RPMI8226 (cell line): Measurements from ENCODE around the gene DPP3.
"Not testable (repeated sequence)": the region's sequence is repeated elsewhere in the genome, so short reads cannot be mapped to it uniquely, and the experiment has no call there.

Source experiments
- DNase-seq: peaks from one replicate; pipeline ENCODE4 v3.0.0-alpha.2; 2015

The DPP3 gene

DNA sequence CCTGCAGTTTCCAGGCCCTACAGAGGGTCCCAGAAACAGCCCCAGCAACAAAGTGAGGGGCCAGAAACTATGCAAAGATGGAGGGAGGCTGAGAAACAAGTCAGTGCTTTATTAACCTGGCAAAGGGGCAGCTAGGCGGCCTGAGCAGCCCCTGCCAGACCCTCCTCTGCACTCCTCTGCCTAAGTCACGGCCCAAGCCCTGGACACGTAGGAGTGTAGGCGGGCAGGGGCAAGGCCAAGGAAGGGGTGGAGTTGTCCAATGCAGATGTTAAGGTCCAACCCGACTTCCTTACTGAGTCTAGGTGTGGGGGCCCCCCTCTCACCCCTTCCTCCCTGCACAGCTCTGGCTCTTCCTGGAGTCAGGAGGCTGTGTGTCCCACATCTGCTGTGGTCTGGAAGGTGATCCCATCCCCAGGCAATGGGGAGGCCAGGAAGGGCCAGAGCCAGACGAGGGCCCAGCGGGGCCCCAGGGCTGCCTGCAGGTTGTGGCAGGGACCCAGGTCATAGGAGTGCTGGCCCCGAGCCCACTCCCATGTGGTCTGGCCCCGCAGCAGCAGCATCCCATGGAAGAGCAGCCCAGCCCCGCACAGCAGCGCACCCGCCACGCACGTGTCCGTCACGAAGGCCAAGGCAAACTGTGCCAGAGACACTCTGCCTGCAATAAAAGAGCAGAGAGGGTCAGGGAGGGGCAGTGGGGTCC, 59.1 kb downstream of the DPP3 start:
- DNase-seq = no peak

DNA sequence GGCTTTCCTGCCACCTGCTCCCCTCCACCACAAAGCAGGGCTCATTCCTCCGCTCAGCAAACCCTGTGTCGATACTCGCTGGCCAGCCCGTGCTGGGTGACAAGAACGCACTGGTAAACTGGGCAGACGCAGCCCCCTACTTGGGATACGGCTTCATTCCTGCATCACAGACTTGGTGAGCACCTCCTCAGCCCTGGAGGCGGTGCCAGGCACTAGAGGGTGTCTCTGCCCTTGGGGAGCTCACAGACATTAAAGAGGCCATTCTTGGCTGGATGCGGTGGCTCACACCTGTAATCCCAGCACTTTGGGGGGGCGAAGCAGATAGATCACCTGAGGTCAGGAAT, 59.6 kb downstream of the DPP3 start:
- DNase-seq = no peak

DNA sequence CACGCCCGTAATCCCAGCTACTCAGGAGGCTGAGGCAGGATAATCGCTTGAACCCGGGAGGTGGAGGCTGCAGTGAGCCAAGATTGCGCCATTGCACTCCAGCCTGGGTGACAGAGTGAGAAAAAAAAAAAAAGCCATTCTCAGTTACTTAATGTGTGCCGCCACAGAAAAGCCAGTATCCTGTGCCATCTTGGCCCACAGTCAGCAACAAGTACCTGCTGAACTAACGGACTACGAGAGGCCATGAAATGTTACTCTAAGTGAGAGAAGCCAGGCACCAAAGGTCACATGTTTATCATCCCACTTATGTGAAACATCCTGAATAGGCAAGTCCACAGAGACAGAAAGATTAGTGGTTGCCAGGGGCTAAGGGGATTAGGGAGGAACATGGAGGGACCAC, 60.4 kb downstream of the DPP3 start:
- not testable (repeated sequence) for DNase-seq

DNA sequence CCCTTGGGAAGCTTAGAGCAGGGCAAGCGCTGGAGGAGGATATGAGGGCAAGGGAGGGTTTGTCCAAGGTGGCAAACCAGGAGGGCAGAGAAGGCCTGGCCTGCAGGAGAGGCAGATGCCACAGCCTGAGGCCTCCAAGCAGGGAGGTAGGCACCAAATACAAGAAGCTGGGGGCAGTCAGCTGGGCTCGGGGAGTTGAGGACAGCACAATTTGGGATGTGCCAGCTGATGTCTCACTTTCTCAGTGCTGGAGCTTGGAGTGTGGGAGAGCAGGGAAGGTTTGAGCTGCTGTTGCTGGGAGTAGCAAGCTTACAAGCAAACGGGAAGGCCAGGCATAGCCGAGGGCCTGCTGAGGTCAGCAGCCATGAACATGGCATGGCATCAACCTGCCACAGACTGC, 61.7 kb downstream of the DPP3 start:
- DNase-seq = no peak

DNA sequence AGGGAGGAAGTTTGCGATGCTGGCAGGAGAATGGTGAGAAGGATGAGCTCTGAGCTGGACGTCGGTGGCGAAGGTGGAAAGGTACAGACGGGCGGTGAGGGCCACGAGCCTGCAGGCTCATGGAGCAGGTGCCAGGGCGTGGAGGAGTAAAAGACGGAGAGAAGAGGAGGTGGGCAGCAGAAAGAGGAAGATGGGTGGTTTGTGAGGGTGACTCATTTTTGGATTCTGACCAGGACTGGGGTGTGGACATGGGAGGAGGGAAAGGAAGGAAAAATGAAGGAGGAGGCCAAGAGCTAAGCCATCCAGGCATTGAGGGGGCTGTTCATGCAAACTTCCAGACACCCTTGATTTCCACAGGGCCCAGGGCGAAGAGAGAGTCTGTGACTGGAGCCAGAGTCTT, 62.1 kb downstream of the DPP3 start:
- no peak for DNase-seq

DNA sequence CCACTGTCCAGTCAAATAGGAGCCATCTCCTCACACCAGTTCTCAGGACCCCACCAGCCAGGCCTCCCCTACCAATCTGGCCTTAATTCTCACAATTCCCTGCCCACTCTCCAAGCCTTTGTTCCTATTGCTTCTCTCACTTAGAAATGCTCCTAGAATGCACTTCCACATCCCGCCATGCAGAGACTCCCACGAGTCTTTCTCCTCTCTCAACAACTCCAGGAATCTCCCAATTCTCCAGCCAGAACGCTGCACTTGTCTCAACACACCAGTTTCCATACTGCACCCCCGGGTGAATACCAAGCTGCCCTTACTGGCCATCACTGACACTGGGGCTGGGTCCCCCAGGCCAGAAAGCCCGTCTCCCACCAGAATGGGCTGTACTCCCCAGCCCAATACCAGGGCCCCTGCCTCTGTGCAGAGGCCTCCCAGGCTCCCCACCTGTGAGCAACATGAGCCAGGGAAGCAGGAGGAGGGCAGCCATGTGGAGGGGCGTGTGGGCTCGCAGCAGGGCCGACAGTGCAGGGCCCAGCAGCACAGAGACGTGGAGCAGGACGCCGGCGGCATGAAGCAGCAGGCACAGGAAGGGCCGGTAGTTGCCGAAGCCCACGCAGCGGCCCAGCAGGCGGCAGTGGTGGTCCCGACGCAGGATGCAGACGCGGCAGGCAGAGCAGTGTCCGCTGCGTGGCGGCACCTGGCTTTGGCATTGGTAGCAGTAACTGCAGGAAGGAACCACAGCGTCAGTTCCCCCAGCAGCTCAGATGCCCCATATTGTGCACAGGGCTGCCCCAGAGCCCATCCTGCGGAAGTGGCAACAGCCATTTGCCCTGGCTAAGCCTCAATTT, 63.3 kb downstream of the DPP3 start:
- peak; percentile 57 for DNase-seq

DNA sequence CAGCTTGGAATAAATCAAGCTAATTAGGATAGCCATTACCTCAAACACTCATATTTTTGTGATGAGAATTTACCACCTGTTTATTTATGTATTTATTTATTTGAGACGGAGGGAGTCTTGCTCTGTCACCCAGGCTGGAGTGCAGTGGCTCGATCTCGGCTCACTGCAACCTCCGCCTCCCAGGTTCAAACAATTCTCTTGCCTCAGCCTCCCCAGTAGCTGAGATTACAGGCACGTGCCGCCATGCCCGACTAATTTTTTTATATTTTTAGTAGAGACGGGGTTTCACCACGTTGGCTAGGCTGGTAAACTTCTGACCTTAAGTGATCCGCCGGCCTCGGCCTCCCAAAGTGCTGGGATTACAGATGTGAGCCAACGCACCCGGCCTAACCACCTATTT, 64.7 kb downstream of the DPP3 start:
- peak; percentile 35 for DNase-seq

DNA sequence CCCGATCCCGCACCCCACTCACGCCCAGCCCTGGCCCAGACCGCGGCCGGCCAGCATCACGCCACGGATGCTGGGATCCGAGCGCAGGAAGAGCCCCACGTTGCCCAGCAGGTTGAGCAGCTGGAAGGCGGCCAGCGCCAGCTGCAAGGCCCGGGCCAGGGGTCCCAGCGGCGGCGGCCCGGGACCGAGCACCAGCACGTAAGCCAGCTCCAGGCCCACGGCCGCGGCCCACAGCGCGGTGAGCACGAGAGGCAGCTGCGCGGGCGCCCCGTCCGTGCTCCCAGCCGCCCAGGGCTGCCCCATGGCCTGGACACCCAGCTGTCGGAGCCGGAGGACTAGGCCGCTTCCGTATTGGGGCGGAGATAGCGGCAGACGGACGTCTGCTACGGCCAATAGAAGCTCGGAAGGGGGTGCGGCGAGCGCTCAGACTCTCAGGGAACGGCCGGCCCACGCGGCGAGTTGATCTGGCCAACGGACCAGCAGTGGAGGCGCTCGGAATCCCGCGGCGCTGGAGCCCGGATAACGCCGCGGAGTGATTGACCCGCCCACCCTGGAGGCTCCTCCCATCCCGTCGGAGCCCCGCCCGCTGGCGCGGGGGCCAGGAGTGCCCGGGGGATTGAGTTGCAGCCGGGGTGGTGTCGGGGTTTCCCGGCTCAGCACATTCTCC, 65.6 kb downstream of the DPP3 start, which contains the start of gene ZDHHC24:
Gene ZDHHC24, minus strand, starts transcription at position 348 of the 667 bp plus-strand sequence. Its CDS starts 45 bp downstream, at position 303.
- DNase-seq = peak; percentile 99

DNA sequence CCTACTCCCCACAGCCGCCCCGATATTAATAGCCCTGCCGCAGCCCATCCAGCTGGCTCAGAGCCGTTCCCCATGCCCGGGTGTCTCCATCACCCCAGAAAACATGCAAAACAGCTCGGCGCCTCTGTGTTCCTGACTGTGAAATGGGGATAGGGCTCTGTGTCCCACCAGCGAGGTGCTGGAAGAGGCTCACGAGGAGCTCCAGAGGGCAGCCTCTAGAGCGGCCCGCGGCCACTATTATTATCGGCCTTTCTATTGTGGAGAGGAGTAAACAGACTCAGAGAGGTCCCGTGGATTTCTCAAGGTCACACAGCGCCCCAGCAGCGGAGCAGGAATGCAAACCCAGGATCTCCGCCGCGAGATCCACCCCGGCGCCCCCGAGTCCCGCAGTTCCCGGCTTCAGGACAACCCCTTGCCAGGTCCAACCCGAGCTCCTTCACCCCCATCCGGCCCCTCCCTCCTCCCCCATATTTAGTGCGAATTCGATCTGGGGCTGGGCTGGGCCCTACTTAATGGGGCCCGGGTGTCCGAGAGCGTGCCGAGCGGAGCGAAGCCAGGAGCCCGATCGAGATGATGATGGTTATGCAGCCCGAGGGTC, 66.2 kb downstream of the DPP3 start, which contains the start of gene ACTN3:
Gene ACTN3, plus strand, starts transcription at position 536 of the 598 bp plus-strand sequence. Its CDS starts 35 bp downstream, at position 571.
- DNase-seq = no peak

DNA sequence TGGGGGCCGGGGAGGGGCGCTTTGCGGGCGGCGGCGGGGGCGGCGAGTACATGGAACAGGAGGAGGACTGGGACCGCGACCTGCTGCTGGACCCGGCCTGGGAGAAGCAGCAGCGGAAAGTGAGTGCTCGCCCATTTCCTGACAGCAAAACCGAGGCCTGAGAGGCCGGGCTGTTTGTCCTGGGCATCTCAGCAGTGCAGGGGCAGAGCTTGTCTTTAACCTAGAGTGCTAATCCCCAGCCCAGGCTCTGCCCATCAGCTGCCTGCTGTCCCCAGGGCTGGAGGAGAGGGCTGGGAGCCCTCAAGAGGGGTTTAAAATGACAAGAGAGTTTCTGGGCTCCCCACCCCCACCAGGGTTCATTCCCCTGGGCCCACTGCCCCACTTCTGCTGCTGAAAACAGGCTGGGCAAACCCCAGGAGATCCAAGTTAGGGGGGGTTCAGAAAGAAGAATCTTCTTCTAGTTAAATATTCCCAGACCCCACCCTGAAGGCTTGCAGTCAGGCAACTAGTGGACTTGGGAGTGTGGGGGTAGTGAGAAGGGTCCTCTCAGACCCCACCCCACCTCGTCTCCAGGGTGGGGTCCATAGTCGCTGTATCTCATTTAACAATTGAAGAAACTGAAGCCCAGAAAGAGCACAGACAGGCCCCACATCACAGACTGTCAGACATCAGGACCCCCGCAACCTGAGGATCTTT, 66.9 kb downstream of the DPP3 start:
- DNase-seq = no peak

DNA sequence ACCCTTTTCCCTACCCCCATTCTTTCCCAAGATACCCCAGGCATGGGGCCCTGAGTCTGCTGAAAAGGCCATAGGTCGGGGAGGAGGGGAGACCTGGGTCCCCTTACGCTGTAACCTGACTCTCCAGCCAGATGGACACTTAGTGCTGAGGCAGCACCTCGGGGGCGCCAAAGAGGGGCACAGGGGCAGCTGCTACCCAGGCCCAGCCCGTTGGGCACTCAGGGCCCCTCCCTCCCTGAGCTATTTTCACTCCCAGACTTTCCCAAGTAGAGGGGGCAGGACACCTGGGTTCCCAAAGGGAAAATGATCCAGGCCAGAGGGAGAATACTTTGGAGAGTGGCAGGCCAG, 67.4 kb downstream of the DPP3 start:
- no peak for DNase-seq

DNA sequence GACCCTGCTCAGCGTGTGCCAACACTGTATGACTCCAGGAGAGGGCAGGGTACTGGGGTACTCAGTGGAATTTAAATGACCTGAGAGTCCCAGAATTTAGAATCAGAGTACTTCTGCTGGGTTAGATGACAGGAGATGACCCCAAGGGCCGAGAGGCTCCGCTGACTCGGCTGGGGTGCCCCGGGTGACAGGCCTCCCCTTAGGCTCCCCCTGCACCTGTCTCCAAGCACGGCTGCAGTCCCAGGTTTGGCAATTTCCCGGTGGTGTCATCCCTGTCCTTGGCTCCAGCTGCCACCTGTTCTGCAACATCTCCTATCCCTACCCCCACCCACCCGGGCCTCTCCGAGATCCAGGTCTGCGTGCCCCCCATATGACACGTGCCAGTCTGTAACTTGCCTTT, 67.8 kb downstream of the DPP3 start:
- DNase-seq = no peak

DNA sequence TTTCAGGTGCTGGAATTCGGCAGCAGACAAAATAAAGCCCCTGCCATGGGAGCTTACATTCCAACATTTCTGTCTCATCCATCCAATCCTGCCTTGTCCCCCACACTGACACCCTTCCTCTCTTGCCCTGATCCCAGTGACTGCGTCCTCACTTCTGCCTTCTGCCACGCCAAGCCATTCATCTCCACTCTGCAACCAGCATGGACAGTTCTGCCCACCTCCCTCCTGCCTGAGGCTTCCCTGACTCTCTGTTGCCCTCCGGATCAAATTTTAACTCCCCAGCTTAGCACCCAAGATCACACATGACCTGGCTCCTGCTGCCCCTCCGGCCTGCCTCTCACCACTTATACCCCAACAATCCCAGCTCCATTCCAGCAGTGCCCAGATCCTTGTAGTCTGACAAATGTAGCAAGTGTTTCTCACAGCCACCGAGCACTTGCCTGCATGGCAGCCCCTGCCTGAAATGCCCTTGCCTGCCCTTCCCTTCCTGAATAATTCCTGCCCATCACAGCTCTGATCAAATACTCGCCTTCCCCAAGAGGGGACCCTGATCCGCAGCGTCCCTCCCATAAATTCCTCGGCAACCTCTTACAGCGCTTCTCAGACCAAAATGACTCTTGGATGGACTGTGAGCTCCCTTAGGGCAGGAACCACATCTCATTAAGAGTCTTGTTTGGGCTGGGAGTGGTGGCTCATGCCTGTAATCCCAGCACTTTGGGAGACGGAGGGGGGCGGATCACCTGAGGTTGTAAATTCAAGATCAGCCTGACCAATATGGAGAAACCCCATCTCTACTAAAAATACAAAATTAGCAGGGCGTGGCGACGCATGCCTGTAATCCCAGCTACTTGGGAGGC, 68.8 kb downstream of the DPP3 start:
- no peak for DNase-seq

DNA sequence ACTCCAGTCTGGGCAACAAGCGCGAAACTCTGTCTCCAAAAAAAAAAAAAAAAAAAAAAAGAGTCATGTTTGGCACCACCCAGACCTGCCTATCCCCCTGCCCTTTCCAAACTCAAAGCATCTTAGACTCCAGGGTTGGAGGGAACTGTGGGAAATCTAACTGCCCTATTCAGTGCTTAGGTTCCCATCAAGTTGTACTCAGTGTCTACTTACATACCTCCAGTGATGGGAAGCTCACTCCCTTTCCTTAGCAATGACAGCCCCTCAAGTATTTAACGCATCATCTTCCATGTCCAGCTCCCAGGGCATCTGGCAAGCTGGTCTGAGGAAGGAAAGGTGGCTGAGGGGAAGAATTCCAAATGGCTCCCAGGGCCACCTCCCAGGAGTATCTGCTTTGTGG, 69.5 kb downstream of the DPP3 start:
- no peak for DNase-seq

DNA sequence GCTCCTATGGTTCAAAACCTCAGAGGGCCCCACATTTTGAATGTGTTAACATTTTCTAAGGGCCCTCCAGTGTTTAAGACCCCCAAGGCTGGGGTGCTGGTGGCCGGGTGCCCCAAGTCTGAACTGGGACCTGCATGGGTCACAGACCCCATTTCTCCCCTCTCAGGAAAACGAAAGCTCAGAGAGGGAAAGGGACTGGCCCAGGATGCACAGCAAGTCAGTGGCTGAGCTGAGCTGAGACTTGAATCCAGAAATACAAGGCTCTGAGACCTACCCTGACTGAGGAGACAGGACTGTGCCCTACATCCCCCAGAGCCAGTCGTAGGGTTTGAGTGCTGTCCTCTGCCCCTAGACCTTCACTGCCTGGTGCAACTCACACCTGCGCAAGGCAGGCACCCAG, 70.7 kb downstream of the DPP3 start:
- no peak for DNase-seq

DNA sequence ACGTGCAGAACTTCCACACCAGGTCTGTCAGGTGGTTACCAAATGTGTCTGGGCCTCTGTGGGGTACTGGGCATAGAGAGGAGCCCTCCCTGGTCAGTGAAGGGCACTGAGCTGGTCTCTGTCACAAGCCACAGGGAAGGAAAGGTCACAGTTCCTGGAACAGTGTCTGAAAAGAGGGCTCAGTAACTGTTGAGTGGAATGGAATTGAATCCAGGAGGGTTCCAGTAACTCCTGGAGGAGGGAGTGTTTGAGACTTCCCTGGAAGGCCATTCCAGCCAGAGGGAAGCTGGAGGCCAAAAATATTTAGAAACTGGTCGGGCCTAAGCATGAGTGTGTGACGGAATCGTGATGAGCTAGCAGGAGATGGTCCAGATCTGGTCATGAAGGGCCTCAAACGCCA, 74.4 kb downstream of the DPP3 start:
- DNase-seq = no peak

DNA sequence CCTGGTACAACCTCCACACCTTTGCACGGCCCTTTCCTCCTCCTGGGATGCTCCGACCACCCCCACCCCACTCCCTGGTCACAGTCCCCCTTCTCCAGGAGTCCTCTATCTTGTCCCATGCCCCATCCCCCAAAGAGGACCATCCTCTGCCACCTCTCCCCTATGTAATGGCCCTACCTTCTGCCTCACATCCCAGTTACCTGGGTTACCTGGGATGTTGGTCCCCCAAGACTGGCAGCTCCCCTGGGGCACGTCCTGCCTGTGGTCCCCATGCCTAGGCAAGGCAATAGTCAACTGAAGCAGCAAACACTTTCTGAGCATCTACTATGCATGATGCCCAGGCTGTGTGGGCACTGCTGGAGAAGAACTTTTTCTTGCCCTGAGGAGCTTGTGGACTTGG, 75.2 kb downstream of the DPP3 start:
- DNase-seq = no peak

DNA sequence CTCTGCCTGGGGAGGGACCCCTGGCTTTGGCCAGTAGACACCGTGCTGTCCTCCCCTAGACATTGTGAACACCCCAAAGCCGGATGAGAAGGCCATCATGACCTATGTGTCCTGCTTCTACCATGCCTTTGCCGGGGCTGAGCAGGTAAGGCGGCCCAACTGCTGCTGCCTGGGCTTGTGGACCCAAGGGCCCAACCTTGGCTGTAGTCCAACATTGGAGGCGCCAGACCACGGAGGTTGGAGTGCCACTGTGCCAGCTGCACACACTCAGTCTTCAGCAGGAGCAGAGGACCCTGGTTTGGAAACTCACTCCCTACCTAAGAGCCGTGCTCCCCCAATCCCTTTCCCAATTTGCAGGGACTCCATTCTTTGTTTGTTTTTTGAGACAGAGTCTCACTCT, 75.9 kb downstream of the DPP3 start:
- no peak for DNase-seq

DNA sequence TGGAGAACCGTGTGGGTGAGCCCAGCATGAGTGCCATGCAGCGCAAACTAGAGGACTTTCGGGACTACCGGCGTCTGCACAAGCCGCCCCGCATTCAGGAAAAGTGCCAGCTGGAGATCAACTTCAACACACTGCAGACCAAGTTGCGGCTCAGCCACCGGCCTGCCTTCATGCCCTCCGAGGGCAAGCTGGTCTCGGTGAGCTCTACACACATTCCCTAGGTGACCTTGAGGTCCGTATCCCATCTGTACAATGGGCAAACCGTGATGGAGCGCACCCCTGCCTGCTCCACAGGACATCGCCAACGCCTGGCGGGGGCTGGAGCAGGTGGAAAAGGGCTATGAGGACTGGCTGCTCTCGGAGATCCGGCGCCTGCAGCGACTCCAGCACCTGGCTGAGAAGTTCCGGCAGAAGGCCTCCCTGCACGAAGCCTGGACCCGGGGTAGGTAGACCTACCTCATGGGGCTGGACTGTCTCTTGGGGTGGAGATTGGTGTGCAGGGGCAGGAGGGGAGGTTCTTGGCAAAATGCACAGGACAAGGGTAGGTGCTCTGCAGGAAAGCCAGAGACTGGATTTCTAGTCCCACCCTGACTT, 77.6 kb downstream of the DPP3 start:
- no peak for DNase-seq
